ENCODE data around the gene SLC2A6.

SLC2A6 gene

DNA sequence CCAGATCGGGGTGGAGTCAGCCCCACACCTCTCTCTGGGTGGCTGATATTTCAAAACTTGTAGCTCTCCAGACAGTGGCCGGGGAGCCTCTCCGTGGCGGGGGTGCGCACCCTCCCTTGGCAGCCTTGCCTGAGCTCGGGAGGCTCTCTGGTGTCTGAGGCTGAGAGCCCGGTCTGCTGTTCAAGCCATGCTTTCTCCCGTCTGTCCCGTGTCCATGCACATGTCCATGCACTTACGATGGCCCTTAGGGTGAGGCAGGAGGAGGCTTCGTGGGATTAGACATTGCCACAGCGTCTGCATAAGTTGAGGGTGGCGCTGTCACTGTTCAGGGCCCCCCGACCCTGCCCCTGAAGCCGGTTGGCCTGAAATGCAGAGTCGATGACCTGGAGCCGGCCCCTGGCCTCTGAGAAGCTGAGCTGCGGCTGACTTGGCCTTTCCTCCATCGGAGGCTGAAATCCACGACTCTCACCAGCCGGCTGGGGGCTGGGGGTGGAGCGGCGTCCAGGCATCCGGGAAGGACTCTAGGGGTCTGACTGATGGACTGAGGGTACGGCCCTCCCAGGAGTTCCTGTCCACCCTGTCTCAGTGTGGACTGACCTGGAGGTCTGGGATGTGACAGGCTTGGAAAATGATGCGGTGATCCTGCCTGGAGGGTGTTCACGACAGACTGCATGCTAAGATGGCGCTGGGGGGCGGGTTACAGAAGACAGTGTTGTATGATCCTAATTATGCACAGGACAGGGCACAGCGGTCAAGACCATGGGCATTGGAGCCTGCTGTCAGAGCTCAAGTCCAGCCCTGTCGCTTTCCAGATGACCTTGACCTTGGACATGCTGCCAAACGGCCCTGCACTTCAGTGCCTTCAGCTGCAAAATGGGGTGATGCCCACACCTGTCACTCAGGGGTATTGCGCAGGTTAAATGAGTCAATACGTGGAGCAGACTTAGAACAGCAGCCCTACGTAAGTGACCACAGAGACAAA is 18.3 kb upstream of the SLC2A6 start:
- no peak for DNase-seq (ENCODE audit: low read depth in 3 of 3)

DNA sequence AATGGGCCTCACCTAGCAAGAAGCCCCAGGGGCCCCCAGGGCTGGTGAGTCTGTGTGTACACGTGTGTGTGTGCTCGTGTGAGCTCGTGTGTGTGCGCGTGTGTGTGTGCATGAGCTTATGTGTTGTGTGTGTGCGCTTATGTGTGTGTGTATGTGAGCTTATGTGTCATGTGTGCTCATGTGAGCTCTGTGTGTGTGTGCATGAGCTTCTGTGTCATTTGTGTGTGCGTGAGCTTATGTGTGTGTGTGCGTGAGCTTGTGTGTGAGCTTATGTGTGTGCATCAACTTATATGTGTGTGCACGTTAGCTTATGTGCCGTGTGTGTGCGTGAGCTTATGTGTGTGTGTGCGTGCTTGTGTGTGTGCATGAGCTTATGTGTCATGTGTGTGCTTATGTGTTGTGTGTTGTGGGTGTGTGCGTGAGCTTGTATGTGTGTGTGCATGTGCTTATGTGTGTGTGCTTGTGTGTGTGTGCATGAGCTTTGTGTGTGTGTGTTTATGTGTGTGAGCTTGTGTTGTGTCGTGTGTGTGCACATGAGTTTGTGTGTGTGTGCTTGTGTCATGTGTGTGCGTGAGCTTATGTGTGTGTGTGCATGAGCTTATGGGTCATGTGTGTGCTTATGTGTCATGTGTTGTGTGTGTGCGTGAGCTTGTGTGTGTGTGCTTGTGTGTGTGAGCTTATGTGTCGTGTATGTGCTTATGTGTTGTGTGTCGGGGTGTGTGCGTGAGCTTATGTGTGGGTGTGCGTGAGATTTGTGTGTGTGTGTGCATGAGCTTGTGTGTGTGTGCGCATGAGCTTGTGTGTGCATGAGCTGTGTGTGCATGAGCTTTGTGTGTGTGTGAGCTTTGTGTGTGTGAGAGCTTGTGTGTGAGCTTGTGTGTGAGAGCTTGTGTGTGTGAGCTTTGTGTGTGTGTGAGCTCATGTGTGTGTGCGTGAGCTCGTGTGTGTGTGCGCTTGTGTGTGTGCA is 16.7 kb upstream of the SLC2A6 start:
- no peak for DNase-seq (ENCODE audit: low read depth in 3 of 3)

DNA sequence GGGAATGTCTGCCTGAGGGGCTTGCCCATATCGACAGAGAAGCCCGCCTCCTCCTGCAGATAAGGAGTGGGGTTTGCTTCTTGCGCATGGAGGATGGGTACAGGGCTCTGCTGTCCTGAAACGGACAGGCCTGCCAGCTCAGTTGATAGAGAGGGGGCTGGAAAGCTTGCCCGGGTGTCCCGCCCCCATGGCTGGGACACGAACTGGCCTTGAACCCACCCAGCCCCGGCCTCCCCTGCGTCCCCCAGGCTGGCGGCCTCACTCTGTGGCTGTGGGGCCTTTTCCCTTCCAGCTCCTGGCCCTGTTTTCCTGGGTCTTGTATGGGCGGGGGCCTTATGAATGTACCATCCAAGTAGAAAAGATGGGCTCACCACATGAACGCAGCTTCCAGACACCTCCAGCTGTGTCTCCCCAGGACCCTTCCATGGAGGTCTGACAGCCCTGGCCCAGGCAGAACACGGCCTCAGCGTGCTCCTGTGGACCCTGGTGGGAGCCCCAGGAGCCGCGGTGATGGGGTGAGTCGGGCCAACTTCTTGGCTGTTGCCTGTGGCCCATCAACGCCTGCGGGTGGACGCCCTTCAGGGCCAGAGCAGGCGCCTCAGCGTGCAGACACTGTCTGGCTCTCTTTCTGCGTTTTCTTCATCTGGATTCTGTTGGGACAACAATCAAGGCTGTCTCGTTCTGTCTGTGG is 15.9 kb upstream of the SLC2A6 start:
- no peak for DNase-seq (ENCODE audit: low read depth in 3 of 3)

- no peak for DNase-seq (ENCODE audit: low read depth in 3 of 3)
Observed at GRCh38 chr9:133493845-133494540, 15.1 kb upstream of the SLC2A6 start.

DNA sequence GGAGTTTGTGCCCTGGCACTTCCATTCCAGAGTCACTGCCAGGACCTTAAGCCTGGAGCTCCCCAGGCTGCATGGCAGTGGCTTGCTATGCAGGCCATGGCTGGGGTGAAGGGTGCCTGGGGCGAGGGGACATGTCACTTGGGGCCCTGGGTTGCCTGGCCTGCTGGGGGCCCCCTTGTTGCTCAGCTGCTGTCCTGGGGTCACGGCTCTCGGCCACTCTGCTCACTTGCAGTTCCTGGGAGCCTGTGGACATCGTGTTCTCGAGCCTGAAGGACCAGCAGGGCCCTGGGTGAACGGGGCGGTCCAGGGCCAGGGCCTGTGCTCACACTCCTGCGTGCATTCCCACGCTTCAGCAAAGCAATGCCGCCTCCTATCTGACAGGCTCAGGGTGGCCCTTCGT is 14.5 kb upstream of the SLC2A6 start:
- DNase-seq (ENCODE audit: low read depth in 3 of 3) = no peak

DNA sequence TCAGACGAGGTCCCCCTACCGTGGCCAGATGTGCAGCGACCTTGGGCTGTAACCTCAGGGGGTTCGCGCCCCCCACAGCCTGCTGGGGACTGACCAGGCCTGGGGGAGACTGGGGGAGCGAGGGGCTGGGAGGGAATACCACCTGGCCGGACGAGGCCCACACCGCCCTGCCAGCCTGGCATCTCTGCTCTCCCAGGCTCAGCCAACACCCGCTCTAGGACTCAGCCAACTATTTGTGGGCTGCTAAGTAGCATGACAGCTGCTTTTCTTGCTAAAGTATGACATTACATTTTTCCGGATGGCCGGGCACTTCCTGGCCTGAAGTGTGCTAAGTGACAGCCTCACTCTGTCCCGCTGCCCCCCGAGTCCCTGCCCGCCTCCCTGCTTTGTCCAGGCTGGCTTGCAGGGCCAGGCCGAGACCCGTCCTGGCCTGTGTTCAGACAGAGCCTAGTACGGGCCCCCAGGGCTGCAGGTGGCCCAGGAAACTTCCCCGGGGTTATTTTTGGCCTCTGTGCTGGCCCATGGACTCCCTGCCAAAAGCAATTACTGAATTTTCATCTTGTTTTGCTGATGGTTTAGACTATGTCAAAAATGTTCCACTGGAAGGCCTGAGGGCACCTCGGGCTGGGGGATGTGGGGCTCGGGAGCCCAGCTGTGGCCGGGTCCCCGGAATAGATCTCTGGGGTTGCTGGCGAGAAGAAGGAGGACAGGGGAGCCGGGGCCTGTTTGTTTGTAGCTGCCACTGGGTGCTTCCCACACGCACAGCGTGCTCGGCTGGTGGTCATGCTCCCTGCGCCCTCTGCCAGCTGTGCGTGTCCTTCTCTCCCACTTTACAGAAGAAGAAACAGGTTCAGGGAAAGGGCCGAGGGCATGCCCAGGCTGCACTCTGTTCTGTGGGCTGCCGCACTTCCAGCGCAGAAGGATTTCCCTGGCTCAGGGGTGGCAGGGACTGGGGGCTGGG is 13.4 kb upstream of the SLC2A6 start:
- no peak for DNase-seq (ENCODE audit: low read depth in 3 of 3)

- no peak for DNase-seq (ENCODE audit: low read depth in 3 of 3)
Observed at GRCh38 chr9:133491656-133491925, 12.7 kb upstream of the SLC2A6 start.

GRCh38 chr9:133490865-133491655 is 12.2 kb upstream of the SLC2A6 start:
- no peak for DNase-seq (ENCODE audit: low read depth in 3 of 3)

DNA sequence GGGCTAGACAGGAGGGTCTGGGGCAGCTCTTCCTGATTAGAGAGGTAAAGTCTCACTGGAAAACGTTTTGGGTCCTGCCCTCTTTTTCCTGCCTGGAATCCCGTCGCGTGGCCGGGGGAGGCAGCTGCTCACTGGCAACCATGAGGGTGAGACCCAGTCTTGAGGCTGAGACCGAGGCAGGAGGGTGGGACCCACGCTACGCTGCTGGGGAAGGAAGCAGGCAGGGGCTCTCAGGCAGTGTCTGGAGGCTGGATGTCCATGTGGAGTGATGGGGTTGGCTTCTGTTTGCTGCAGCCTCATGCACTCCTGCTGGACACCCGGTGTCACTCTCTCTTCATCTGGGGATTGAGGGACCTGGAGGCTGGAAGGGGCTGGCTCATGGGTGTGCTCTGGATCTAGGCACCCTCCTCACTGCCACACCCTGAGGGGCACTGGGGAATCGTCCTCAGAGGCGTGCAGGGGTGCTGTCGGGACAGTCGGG is 11.3 kb upstream of the SLC2A6 start:
- no peak for DNase-seq (ENCODE audit: low read depth in 3 of 3)

DNA sequence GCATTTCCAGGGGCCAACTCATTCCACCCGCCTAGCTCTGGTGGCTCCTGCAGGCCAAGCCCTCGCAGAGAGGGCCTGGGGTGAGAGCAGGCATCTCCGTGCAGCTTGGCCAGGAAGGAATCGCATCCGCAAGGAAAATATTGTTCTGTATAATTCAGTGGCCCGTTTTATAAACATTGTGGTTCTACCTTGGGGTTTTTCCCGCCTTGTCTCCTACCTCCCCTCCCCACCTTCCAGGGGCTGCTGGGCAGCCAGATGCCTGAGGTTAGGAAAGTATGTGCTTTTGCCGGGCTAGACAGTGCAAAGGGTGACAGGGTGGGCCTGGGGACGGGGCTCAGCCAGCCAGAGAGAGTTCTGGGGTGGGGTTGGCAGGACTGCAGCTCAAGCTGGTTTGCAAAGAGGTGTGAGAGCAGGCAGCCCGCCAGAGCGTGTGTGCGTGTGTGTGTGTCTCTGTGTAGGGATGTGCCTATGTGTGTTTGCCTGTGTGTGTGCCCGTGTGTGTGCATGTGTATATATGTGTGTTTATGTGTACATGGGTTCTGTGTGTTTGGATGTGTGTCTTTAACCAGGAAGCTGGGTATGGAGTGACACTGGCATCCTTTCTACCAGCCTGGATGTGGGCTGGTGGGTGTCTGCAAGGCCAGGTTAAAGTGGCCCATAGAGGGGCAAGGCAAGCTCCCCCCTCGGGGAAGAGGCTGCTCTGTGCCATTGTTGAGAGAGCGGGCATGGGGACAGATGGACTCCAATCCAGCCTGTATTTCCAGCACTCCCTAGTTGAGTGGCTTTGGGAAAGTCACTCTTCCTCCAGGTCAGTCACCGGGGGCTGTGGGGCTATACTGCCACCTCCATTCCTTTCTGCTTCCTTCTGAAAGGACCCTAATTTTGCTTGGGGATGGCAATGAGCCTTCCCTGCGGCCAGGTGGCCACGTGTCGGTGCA is 10.6 kb upstream of the SLC2A6 start:
- no peak for DNase-seq (ENCODE audit: low read depth in 3 of 3)

DNA sequence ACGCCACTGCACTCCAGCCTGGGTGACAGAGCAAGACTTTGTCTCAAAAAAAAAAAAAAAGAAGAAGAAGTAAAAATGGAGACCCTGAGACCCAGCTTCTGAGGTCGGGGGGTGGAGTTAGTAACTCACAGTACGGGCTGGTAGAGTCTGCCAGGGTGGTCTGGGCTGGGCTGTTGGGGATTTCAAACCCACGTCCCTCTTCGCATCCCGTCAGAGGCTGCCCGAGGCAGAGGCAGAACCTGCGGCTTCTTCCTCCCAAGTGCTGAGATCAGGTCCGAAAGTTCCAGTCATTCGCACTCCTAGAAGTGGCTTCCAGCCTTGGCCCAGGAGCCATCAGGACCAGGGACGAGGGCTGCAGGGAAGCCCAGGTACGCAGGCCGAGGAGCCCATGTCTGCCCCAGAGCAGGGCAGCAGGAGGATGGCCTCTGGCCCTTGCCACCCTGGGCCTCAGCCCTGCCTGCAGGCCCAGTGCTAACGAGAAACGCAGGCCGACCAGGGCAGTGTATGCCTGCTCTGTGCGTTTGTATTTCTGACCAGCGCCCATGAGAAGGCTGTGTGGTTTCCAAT is 9.9 kb upstream of the SLC2A6 start:
- no peak for DNase-seq (ENCODE audit: low read depth in 3 of 3)

DNA sequence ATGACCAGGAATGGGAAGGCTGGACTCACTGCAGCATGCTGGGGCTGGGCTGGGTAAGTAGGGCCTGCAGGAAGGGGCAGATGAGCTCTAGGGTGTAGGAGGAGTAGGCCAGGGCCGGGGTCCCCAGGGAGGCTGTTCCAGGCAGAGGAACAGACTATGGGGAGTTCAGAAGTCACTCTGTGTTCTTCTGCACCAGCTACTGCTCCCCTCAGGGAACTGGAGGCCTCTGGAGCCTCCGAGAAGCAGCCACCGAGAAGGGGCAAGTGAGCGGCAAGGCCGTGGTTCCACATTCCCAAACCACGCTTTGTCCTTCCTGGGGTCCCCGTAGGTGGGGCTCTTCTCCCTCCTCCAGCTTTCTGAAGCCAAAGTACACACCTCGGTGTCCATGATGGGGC is 8.4 kb upstream of the SLC2A6 start:
- no peak for DNase-seq (ENCODE audit: low read depth in 3 of 3)

DNA sequence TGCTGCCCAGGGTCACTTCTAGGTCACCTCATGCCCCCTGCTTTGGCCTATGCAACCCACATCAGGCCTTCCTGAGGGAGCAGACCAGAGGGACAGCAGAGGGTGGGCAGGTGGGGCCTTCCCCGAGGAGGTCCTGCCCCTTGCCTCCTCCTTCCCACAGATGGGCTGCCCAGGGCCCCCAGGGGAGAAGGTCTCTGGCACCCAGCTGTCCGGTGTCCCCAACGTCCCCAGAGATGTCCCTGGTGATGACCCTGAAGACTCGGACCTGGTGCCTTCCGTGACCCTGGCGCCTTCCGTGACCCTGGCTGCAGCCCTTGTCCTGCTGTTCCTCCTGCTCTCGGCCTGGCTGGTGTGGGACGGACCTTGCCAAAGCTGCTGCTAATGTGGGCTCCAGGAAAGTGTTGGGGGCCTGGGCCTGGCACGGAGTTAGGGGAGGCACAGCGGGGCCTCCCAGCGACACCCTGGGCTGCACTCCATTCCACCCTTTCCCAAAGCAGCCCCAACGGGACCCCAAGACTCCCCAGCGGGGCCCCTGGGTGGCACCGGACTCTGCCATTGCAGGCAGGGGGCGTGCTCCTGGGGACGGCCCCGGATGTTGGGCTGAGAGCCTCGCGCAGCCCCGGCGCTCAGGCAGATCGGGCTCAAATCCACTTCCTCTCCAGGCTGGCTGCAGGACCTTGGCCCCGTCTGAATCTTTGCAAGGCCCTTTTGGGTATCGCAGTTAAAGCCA is 6.8 kb upstream of the SLC2A6 start:
- DNase-seq (ENCODE audit: low read depth in 3 of 3) = no peak

GRCh38 chr9:133484671-133485437 is 6.0 kb upstream of the SLC2A6 start:
- no peak for DNase-seq (ENCODE audit: low read depth in 3 of 3)

DNA sequence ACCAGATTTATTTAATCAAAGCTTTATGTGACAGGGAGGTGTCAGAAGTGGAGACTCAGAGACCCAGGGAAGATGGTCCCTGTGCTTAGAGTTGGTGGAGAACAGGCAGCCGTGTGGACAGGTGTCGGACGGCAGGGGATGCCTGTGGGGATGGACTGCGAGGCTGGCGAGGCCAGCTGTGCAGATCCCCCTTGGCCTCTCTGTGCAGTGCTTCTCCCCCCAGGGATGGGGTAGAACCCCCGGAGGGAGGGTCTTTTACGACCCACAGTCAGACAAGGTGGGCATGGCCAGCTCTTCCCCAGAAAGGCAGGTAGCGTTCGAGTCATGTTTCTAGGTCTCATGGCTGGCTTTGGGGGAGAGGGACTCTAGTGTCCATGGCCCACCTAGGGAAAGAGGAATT is 4.7 kb upstream of the SLC2A6 start:
- no peak for DNase-seq (ENCODE audit: low read depth in 3 of 3)
